ENCODE data around the gene NPW.

- TF ChIP-seq CTCF (IDR thresholded peaks at IDR 0.05) (no peak), POLR2A (IDR thresholded peaks at IDR 0.05) (no peak)
Measured at GRCh38 chr16:2028620-2029220, 9.1 kb downstream of the NPW start.

Data from esophagus squamous epithelium (tissue), 4 donors.